HG02623 (cell line): Measurements from ENCODE around the gene CORO2B.

Experiments
- ATAC-seq: cut with Tn5 transposase; IDR thresholded peaks from one replicate; pipeline ENCODE4 v1.9.1; 2021; ENCODE audit warnings: moderate library complexity; ENCODE audit not compliant: unreplicated experiment

Gene CORO2B

DNA sequence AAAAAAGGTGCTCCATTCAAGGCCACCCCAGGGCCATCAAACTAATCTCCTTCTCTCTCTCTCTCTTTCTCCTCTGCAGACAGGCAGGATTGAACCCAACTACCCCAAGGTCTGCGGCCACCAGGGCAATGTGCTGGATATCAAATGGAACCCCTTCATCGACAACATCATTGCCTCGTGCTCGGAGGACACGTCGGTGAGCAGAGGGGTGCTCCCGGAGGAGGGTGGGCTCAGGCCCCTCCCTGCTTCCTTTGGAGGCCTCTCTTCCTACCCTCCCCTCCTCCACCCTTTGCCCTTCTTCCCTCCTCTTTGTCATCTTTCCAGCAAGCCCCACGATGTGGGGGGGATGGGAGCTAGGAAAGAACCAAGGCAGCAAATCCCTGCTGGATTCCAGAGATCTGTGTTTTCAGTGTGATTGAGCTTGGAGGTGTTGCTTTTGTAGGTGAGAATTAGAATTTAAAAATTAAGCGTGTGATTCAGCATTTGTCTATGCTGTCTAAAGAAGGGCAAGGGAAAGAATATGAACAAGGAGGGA, 116.3 kb downstream of the CORO2B start:
- no peak for ATAC-seq

DNA sequence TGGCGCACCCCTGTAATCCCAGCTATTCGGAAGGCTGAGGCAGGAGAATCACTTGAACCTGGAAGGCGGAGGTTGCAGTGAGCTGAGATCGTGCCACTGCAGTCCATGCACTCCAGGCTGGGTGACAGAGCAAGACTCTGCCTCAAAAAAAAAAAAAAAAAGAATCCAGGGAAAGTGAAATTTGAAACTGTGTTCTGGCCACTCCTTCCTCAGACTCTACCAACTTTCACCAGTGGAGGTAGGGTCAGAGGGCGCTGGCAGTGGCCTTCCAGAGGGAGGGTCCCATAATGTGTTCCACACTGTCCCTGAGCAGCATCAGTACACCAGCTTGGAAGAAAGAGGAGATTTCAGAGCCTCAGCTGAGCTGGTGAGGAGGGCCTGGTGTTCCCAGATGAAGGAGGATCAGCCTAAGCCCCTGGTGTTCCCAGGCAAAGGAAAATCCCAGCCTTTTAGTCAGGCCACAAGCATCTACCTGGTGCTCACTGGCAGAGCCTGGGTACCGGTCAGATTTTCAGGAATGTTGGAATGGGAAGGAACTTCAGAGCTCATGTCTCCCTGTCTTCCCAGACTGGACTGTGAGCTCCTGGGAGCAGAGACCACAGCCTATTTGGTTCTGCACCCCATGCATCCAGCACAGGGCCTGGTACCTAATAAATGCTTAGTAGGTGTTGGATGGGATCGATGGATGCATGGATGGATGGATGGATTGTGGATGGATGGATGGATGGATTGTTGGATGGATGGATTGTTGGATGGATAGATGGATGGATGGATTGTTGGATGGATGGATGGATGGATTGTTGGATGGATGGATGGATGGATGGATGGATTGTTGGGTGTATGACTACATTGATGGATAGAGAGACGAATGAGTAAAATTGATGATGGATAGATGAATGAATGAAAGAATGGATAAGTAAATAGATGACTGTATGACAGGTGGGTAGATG, 117.9 kb downstream of the CORO2B start:
- ATAC-seq: no peak

DNA sequence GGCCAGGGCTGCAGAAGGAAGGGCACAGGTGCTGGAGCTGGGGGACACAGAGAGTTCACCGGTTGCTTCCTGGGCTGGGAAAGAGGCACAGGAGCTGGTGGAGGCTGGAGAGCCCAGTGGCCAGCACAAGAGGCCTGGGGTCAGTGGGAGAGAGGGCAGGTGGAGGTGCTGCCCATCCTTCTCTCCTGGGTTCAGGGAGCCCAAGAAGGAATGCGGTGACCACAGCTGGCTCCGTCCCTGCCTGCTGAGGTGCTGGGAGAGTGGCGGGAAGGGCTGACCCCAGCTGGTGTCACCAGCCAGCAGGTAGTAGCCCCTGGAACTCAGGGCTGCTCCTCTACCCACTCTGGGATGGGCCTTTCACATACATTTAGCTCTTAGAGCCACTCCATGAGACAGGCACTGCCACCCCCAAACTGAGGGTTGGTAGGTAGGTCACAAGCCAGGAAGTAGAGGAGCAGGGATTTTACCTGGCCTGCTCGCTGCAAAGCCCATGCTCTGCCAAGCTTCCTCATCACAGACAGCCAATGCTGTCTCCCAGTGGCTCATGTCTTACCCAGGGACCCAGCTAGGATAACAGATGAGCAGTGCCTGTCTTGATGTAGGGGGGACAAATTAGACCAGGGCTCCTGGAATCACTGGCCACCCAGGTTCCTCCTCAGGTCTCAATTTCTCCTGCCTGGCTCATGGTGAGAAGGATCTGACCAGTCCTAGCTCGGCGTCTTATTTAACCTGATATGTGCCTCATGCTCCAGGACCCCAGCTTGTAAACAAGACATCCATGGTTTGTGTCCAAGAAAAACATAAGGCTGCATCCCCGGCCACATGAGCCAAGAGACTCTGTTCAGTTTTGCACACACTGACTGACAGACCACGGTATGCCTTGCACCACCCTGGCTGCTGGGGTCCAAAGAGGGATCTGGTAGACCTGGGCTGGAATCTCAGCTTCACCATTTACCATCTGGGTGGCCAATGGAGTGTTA, 119.2 kb downstream of the CORO2B start:
- no peak for ATAC-seq

DNA sequence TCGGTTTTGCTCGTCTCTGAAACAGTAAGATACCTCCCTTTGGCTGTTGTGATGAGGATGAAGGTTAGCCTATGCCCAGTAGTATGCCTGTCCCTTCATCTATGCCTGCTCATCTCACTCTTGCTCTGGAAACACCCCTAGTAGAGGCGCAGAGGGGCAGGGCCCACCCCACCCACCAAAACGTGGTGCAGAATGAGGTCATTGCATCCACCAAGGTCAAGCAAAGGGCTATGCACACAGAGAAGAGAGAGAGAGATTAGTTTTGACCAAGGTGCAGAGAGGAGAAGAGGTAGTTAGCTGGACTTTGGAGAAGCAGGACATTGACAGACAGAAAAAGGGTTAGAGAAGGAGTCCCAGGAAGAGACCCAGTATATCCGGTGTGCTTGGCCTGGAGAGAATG, 119.9 kb downstream of the CORO2B start:
- no peak for ATAC-seq

DNA sequence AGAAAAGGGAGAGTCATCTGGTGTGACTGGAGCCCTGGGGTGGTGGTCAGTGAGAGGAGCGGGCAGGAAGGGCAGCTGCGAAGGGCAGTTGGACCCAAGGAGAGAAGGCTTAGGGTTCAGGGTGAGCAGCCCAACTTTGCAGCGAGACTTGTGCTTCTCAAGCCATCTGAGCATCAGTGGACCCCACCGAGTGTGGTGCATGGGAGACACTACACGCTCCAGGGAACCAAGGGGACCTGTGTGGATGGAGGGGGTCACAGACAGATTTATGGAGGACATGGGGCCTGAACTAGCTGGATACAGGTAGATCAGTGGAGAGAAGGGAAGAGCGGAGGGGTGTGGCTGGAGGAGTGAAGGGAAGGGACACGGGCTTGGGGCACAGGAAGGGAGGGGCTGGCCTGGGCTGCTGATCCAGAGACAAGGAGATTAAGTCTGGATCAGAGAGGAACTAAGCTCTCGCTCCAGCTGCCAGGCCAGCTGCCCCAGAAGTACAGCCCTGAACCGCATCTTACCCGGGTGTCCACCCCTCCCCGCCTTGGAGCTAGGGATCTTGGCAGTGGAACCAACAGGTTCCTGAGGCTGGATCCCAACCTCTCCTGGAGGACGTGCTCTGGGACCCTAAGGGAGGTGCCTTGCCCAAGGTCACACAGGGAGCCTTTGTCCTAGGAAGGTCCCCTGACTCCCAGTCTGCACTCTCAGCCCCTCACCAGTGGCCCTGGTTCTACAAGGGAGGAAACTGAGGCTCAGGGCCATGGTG, 120.5 kb downstream of the CORO2B start:
- ATAC-seq: no peak

DNA sequence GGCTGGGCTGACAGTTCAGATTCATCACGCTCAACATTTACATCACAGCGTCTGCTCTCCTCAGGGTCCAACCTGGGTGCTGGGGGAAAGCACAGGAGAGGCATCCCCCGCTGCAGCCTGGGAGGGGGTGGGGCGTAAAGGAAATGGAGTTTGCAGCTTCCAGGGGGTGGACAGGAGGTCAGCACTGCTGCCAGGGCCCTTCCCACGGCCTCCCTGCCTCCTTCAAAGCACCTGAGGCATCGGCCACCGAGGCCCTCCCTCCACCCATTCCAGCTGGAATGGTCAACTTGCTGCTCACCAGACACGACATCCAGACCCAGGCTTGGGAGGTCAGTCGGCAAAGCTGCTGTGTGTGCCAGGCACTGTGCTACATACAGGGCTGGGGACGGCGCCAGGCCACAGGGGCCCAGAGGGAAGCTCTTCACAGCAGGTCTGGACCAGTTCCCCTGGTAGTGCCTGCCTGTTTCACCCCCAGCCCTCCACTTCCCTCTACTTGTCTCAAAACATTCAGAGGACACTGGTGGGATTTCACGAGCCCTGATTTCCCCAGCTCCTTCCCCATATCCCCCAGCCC, 121.2 kb downstream of the CORO2B start:
- ATAC-seq: no peak

DNA sequence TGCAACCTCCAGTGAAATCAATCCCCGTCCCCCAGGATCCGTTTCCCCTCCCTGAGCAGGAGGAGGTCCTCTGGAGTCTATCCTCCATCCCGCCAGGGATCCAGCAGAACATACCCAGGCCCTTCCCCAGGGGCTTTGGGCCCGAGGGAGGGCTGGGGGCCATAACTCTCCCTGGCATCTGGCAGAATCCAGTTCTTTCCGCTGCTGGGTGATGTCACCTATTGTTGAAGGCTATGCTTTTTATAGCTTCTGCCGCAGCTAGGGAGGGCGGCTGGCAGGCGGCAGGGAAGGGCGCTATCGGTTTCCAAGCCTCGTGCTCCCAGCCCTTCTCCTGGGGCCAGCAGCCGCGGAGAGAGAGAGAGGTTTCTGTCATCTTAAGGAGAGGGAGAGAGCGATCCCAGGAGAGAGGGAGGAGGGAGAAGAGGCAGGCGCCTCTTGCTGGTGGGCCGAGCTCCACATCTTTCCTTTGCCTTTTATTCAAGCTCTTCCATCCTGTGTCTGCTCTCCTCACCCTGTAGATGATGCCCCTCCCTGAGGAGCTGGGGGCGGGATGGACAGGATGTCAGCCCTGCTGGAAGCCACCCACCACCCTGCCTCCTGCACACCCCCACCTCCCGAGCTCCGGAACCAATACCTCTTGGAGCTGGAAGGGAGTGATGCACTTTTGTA, 121.8 kb downstream of the CORO2B start:
- no peak for ATAC-seq

DNA sequence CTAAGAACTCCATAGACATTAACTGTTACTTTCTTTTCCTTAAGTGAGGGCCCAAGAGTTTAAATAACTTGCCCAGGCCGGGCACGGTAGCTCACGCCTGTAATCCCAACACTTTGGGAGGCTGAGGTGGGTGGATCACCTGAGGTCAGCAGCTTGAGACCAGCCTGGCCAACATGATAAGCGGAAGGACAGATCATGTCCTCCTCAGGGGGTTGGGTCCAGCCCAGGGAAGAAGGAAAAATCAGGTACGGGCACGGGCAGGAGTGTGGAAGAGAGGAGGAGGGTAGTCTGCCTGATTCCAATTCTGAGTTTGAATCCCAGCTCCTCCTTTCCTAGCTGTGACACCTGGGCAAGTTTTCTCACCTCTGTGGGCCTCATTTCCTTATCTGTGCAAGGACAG, 123.1 kb downstream of the CORO2B start:
- no peak for ATAC-seq

DNA sequence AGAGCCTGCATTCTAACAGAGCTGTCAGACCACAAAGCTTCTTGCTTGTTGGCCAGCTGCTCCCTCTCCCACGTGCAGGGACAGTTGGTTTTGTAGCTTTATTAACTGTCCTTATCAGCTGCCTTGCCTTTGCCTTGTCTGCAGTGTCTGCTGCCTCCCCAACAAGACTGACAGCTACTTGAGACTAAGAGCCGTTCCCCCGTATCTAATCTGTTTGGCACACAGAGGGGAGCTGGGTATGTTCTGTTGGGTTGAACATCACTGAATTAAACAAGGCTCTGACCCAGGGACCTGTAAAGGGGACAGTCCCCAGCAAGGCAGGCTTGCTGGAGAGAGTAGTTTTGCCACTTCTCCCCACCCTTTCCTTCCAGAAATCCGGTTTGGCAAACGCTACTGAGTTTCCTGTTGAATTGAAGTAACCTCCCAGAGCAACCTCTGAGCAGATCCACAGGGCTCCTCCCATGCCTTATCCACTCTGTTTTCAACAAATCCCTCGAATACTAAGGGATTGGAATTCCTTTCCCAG, 125.8 kb downstream of the CORO2B start:
- ATAC-seq: no peak

DNA sequence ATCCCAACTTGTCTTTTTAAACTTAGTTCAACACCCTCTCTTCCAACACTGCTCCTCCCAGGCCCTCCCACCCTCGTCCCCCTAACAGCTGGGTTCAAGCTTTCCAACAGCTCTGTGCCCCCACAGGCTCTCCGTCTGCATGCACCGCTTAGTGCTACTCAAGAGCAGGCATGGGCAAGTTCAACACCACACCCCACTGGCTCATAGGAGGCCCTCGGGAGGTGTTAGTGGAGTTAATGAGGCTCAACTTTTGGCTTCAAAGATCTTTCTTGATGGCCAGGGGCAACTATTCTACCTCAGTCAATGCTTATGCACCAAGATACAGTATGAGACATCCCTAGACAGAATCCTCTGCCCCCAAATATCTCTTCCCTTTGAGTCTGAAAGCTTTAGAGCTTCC, 127.5 kb downstream of the CORO2B start:
- ATAC-seq: no peak

DNA sequence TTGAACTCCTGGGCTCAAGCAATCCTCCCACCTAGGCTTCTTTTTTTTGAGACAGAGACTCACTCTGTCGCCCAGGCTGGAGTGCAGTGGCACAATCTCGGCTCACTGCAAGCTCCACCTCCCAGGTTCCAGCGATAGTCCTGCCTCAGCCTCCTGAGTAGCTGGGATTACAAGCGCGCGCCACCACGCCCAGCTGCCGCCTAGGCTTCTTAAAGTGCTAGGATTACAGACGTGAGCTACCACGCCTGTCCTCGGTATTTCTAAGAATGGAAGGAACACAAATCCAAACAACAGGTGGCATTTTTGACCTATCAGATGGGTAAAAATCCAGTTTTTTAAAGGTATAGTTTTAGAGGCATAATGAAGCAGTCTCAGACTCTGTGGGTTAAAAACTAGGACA, 128.1 kb downstream of the CORO2B start:
- ATAC-seq: no peak

DNA sequence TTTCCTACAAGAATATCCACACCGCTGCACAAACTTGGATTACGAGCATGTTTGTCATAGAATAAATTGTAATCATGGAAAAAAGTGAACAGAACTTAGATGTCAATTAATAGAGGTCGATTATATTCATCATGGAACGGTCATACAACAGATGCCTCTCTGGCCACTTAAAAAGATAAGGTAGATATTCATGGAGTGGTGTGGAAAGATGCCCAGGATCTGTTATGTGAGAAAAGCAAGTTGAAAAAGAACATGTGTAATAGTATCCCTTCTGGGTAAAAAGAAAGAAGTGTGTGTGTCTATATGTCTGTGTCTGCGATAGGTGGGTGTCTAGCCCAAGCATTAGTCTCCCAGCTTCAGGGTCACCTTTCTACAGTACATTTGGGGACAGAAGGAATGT, 128.6 kb downstream of the CORO2B start:
- no peak for ATAC-seq

DNA sequence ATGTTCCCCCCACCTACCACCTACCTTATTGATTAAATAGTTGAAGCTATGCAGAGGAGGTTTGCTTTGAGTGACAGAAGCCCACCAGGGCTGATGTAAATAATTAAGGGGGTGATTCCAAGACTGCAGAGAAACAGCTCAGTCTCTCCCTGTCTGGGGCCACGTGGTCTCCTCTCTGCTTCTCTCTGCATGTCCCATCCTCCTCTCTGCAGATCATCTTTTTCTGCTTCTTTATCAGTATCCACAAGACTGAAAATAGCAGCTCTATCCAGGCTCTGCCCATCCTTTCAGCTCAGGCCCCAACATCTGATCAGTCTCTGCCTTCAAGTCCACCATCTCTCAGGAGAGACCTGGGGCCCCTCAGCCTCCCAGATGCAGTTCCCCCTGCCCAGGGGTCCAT, 131.1 kb downstream of the CORO2B start:
- no peak for ATAC-seq

DNA sequence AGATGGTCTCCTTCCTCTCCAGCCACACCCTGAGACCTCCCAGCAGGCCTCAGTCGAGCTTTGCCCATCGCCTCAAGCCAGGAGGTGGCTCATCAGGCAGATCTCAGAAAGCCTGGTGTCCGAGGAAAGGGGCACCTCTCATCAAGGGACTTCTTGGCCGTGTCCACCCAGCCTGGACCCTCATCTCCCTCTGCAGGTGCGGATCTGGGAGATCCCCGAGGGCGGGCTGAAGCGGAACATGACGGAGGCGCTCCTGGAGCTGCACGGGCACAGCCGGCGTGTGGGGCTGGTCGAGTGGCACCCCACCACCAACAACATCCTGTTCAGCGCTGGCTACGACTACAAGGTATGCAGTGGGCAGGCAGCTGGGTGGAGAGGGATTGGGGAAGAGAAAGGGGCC, 131.7 kb downstream of the CORO2B start:
- no peak for ATAC-seq

DNA sequence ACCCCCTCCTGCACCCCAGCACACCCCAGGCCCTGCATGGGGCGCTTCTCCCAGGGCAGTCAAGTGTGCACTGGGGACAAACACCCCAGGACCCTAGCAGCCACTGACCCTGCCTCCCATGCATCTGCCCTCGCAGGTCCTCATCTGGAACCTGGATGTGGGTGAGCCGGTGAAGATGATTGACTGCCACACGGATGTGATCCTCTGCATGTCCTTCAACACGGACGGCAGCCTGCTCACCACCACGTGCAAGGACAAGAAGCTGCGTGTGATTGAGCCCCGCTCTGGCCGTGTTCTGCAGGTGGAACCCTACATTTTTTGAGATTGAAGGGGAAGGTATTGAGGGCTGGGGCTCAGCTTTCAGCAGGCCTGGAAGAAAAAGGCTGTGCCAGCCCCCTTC, 132.6 kb downstream of the CORO2B start:
- no peak for ATAC-seq

DNA sequence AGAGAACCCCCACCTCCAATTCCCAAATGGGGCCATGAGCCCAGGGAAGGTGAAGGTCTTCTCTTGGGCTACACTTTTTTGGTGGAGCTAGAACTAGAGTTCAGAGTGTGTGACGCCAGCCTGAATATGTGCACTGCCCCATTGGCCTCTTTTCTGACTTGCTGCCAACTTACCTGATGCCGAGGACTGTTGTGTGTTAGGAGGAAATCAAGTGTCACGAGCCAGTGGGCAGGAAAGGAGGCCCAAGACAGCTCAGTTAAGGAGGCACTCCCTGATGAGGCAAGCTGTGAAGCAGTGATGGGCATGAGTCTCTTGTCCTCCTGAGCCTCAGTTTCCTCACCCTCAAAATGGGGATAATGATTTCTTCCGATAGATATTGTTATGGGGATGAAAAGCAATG, 134.1 kb downstream of the CORO2B start:
- no peak for ATAC-seq

DNA sequence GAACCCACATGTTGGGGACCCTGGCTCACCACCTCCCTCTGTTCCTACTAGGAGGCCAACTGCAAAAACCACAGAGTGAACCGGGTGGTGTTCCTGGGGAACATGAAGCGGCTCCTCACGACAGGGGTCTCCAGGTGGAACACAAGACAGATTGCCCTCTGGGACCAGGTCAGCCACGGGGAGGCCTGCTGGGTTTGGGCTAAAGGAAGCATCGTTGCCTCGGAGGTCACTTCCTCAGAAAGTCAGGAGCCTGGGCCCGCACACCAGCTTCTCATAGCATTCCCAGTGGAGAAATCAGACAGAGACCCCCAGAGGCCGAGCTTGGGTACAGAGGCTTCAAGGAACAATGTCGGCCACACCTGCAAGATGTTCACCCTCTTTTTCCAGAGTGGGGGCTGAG, 135.1 kb downstream of the CORO2B start:
- no peak for ATAC-seq

DNA sequence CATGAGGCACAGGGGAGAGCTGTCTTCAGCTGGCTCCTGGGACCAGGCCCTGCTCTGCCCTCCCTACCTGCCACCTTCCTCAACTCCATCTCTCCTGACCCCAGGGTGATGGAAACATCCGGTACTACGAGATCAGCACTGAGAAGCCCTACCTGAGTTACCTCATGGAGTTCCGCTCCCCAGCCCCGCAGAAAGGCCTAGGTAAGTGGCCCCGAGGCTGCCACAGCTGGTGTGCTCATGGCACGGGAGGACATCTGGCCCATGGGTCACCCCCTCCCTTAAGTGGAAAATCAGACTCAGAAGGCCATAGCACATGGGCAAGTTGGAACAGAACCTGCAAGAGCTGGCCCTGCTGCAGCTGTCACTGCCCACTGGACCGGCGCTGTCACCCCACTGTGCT, 136.3 kb downstream of the CORO2B start:
- ATAC-seq: no peak

DNA sequence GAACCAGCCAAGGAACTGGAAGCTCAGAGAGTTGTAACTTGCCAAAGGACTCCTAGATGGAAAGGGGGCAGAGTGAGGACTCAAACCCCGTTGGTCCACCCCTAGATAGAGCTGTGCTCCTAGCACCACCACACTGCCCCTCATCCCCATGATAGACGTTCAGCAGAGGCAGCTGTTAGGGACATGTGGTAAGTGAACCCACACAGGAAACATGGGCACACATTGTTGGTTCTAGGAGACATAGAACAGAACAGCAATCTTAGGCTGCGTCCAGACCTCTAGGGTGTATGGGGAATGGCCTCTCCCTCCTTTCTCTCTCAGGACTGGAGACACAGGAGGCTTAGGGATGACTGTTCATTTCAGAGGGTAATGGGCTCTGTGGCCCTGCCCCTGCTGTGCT, 139.2 kb downstream of the CORO2B start:
- no peak for ATAC-seq

DNA sequence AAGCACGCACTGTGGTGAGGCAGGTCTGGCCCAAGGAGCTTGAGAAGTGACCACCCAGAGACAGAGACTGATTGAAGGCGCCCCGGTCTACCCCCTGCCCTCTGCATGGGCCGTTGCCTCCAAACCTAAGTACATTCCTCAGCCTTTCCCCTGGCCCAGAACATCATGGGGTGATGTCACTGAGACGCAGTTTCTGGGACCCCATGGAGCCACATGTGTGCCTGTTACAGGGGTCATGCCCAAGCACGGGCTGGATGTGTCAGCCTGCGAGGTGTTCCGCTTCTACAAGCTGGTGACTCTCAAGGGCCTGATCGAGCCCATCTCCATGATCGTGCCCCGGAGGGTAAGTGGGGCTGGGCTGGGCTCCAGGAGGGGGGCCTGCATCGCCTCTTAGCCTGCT, 139.7 kb downstream of the CORO2B start:
- ATAC-seq: no peak
